ENCODE measurements around the gene ZNF138.

Gene ZNF138

DNA sequence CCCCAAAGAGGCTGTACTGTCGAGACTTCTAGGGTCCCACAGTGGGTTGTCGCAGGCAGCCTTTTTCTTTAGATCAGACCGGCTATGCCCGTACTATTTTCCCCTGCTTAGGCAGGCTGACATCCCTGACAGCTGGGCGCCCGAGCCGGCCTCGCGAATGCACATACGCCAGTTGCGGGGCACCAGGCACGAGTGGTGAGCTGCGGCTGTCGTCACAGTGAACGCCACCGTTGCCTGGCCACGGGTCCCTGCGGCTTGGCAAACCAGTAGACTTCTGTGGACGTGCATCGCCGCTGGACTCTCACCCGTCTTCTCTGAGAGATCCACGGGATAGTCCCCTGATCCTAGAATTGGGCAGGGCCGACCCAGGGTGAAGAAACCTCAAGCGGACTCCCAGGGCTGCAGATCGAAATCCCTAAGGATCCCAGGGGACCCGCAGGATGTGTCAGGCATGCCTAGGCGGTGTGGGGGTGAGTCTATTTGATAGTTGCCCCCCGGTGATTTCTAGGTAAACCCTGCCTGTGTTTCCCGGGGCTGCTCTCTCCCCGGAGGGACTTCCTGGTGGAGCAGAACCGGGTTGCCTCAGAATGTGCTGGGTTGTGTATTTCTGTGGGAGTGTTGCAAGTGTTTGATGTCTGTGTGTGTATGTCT lies 75.8 kb downstream of the ZNF138 start:
- Histone ChIP-seq H3K36me3 (ENCODE audit: control insufficient read depth in 1 of 2, insufficient read depth in 2 of 2, low read length in 2 of 2) (no peaks in the 10 kb centered on the region), H3K9me3 (ENCODE audit: control insufficient read depth in 1 of 2, low read length in 2 of 2) (no peaks in the 10 kb centered on the region), H3K27me3 (ENCODE audit: low read depth, low read length) (no peaks in the 10 kb centered on the region), H3K4me1 (ENCODE audit: control insufficient read depth in 1 of 2, insufficient read depth in 2 of 2, low read length in 2 of 2) (no peaks in the 10 kb centered on the region), H3K27ac (ENCODE audit: low read length) (no peak overlapping the region), H3K4me3 (ENCODE audit: low read depth in 1 of 2, low read length in 2 of 2) (no peak overlapping the region)

DNA sequence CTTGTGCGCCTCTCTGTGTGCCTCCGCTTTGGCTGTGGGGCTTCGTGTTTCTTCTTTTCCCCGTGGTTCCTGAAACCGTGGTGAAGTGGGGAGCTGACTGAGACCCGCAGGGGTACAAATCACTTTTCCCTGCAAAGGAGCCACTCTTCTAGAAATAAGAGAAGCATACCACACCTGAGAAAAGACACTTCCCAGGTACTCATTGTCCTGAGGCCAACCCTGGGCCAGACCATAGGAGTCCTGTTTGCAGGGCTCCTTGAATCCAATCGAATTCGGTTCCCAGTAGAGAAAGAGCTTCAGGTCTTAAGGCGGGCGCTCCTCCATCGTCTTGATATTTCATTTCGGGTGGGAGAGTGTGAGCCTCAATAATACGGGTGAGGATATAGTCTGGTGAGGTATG lies 76.4 kb downstream of the ZNF138 start:
- Histone ChIP-seq H3K9me3 (ENCODE audit: control insufficient read depth in 1 of 2, low read length in 2 of 2) (no peaks in the 10 kb centered on the region), H3K4me3 (ENCODE audit: low read depth in 1 of 2, low read length in 2 of 2) (no peak overlapping the region), H3K36me3 (ENCODE audit: control insufficient read depth in 1 of 2, insufficient read depth in 2 of 2, low read length in 2 of 2) (no peaks in the 10 kb centered on the region), H3K4me1 (ENCODE audit: control insufficient read depth in 1 of 2, insufficient read depth in 2 of 2, low read length in 2 of 2) (no peaks in the 10 kb centered on the region), H3K27ac (ENCODE audit: low read length) (no peak overlapping the region), H3K27me3 (ENCODE audit: low read depth, low read length) (no peaks in the 10 kb centered on the region)

- Histone ChIP-seq H3K4me1 (ENCODE audit: control insufficient read depth in 1 of 2, insufficient read depth in 2 of 2, low read length in 2 of 2) (no peaks in the 10 kb centered on the region), H3K27ac (ENCODE audit: low read length) (no peak overlapping the region), H3K9me3 (ENCODE audit: control insufficient read depth in 1 of 2, low read length in 2 of 2) (no peaks in the 10 kb centered on the region), H3K36me3 (ENCODE audit: control insufficient read depth in 1 of 2, insufficient read depth in 2 of 2, low read length in 2 of 2) (no peaks in the 10 kb centered on the region), H3K27me3 (ENCODE audit: low read depth, low read length) (no peaks in the 10 kb centered on the region), H3K4me3 (ENCODE audit: low read depth in 1 of 2, low read length in 2 of 2) (no peak overlapping the region)
Measured at GRCh38 chr7:64871761-64872160, 77.5 kb downstream of the ZNF138 start.

GRCh38 chr7:64872351-64873154 lies 78.3 kb downstream of the ZNF138 start:
- Histone ChIP-seq H3K4me3 (ENCODE audit: low read depth in 1 of 2, low read length in 2 of 2) (no peak overlapping the region), H3K9me3 (ENCODE audit: control insufficient read depth in 1 of 2, low read length in 2 of 2) (no peaks in the 10 kb centered on the region), H3K4me1 (ENCODE audit: control insufficient read depth in 1 of 2, insufficient read depth in 2 of 2, low read length in 2 of 2) (no peaks in the 10 kb centered on the region), H3K27ac (ENCODE audit: low read length) (no peak overlapping the region), H3K27me3 (ENCODE audit: low read depth, low read length) (no peaks in the 10 kb centered on the region), H3K36me3 (ENCODE audit: control insufficient read depth in 1 of 2, insufficient read depth in 2 of 2, low read length in 2 of 2) (no peaks in the 10 kb centered on the region)

DNA sequence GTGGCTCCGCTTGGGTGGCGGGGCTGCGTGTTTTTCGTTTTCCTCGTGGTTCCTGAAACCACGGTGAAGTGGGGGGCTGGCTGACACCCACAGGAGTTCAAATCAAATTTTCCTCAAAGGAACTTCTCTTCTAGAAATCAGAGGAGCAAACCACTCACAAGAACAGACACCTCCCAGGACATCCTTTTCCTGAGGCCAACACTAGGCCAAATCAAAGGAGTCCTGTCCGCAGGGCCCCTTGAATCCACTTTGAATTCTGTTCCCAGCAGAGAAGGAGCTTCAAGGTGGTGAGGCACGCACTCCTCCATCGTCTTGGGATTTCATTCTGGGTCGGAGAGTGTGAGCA lies 78.9 kb downstream of the ZNF138 start:
- H3K4me1 ChIP-seq (ENCODE audit: control insufficient read depth in 1 of 2, insufficient read depth in 2 of 2, low read length in 2 of 2), result no peaks in the 10 kb centered on the region
- no peaks in the 10 kb centered on the region for H3K36me3 ChIP-seq (ENCODE audit: control insufficient read depth in 1 of 2, insufficient read depth in 2 of 2, low read length in 2 of 2)
- no peak overlapping the region for H3K4me3 ChIP-seq (ENCODE audit: low read depth in 1 of 2, low read length in 2 of 2)
- H3K27ac ChIP-seq (ENCODE audit: low read length), result no peak overlapping the region
- H3K27me3 ChIP-seq (ENCODE audit: low read depth, low read length), result no peaks in the 10 kb centered on the region
- no peaks in the 10 kb centered on the region for H3K9me3 ChIP-seq (ENCODE audit: control insufficient read depth in 1 of 2, low read length in 2 of 2)

DNA sequence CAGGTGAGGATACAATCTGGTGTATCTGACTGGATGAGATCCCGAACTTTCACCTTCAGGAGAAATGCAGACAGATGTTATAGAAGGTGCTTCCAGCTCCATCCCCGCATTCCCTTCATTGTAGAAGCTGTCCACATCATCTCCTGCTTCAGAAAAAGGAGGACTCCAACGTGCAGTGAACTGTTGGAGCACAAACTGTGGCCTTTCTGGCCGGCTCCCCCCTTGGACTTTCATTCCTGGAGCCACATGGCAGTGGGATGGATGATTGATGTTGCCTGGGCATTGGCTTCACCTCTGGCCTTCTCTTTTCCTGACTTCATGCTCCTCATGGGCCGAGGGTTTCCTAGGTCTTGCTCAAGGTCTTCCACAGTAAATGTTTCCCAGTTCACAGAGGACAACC lies 79.3 kb downstream of the ZNF138 start:
- no peaks in the 10 kb centered on the region for H3K27me3 ChIP-seq (ENCODE audit: low read depth, low read length)
- no peak overlapping the region for H3K27ac ChIP-seq (ENCODE audit: low read length)
- no peaks in the 10 kb centered on the region for H3K4me1 ChIP-seq (ENCODE audit: control insufficient read depth in 1 of 2, insufficient read depth in 2 of 2, low read length in 2 of 2)
- H3K9me3 ChIP-seq (ENCODE audit: control insufficient read depth in 1 of 2, low read length in 2 of 2), result no peaks in the 10 kb centered on the region
- H3K36me3 ChIP-seq (ENCODE audit: control insufficient read depth in 1 of 2, insufficient read depth in 2 of 2, low read length in 2 of 2), result no peaks in the 10 kb centered on the region
- no peak overlapping the region for H3K4me3 ChIP-seq (ENCODE audit: low read depth in 1 of 2, low read length in 2 of 2)

DNA sequence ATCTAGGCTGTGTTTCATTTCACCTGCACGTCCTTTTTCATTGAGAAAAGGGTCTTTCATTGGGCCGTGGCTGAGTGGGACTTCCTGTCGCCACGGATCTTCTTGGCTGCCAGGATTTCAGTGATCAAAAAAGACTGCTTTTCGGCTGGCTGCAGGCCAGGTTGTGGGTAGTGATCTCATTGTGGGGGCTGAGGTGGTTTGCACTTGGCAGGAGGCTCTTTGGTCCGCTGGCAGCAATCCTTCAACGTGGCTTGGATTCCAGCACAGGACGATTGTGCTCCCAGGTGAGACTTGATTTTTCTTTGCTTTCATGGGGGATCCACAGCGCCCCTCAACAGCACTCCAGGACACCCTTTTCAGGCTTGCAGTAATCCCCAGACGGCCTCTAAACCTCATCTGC lies 79.9 kb downstream of the ZNF138 start:
- Histone ChIP-seq H3K4me1 (ENCODE audit: control insufficient read depth in 1 of 2, insufficient read depth in 2 of 2, low read length in 2 of 2) (no peaks in the 10 kb centered on the region), H3K4me3 (ENCODE audit: low read depth in 1 of 2, low read length in 2 of 2) (no peak overlapping the region), H3K36me3 (ENCODE audit: control insufficient read depth in 1 of 2, insufficient read depth in 2 of 2, low read length in 2 of 2) (no peaks in the 10 kb centered on the region), H3K9me3 (ENCODE audit: control insufficient read depth in 1 of 2, low read length in 2 of 2) (no peaks in the 10 kb centered on the region), H3K27ac (ENCODE audit: low read length) (no peak overlapping the region), H3K27me3 (ENCODE audit: low read depth, low read length) (no peaks in the 10 kb centered on the region)

- no peaks in the 10 kb centered on the region for H3K36me3 ChIP-seq (ENCODE audit: control insufficient read depth in 1 of 2, insufficient read depth in 2 of 2, low read length in 2 of 2)
- no peaks in the 10 kb centered on the region for H3K9me3 ChIP-seq (ENCODE audit: control insufficient read depth in 1 of 2, low read length in 2 of 2)
- H3K4me1 ChIP-seq (ENCODE audit: control insufficient read depth in 1 of 2, insufficient read depth in 2 of 2, low read length in 2 of 2), result no peaks in the 10 kb centered on the region
- no peaks in the 10 kb centered on the region for H3K27me3 ChIP-seq (ENCODE audit: low read depth, low read length)
- H3K27ac ChIP-seq (ENCODE audit: low read length), result no peak overlapping the region
- no peak overlapping the region for H3K4me3 ChIP-seq (ENCODE audit: low read depth in 1 of 2, low read length in 2 of 2)
Measured at GRCh38 chr7:64874562-64875250, 80.5 kb downstream of the ZNF138 start.

DNA sequence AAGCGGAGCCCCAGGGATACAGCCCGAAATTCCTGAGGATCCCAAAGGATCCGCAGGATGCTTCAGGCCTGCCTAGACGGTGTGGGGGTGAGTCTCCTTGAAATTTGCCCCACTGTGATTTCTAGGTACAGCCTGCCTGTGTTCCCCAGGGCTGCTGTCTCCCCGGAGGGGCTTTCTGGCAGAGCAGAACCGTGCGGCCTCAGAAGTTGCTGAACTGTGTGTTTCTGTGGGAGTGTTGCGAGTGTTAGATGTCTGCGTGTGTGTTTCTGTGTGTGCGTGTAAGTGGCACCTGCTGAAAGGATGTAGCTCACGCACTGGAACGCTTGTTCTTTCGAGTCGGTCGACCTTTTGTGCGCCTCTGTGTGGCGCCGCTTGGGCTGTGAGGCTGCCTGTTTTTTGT lies 81.0 kb downstream of the ZNF138 start:
- Histone ChIP-seq H3K4me1 (ENCODE audit: control insufficient read depth in 1 of 2, insufficient read depth in 2 of 2, low read length in 2 of 2) (no peaks in the 10 kb centered on the region), H3K4me3 (ENCODE audit: low read depth in 1 of 2, low read length in 2 of 2) (no peak overlapping the region)

GRCh38 chr7:64875658-64876406 lies 81.6 kb downstream of the ZNF138 start:
- Histone ChIP-seq H3K27me3 (ENCODE audit: low read depth, low read length) (no peaks in the 10 kb centered on the region), H3K9me3 (ENCODE audit: control insufficient read depth in 1 of 2, low read length in 2 of 2) (peaks cover 0 to 4% of the 10 kb centered on the region in 2 donors), H3K4me3 (ENCODE audit: low read depth in 1 of 2, low read length in 2 of 2) (no peak overlapping the region), H3K27ac (ENCODE audit: low read length) (no peak overlapping the region), H3K4me1 (ENCODE audit: control insufficient read depth in 1 of 2, insufficient read depth in 2 of 2, low read length in 2 of 2) (no peaks in the 10 kb centered on the region), H3K36me3 (ENCODE audit: control insufficient read depth in 1 of 2, insufficient read depth in 2 of 2, low read length in 2 of 2) (no peaks in the 10 kb centered on the region)

More for the DNA sequence above, 81.0 kb downstream of the ZNF138 start:
- Histone ChIP-seq H3K27ac (ENCODE audit: low read length) (no peak overlapping the region), H3K9me3 (ENCODE audit: control insufficient read depth in 1 of 2, low read length in 2 of 2) (peaks cover 0 to 4% of the 10 kb centered on the region in 2 donors), H3K27me3 (ENCODE audit: low read depth, low read length) (no peaks in the 10 kb centered on the region), H3K36me3 (ENCODE audit: control insufficient read depth in 1 of 2, insufficient read depth in 2 of 2, low read length in 2 of 2) (no peaks in the 10 kb centered on the region)

Measured in muscle layer of duodenum (tissue), 2 donors.